ENCODE results near the gene HS3ST5.
A peak's percentile ranks its signal among the peaks of the same experiment; 100 is the strongest.

GRCh38 chr6:114096561-114097172 is 246.2 kb downstream of the HS3ST5 start:
- TF ChIP-seq CTCF (IDR thresholded peaks at IDR 0.05; ENCODE audit: insufficient read depth, low read depth, low read length) (peak; percentile 65), EZH2 (IDR thresholded peaks at IDR 0.05; ENCODE audit: insufficient read depth, low read length) (no peak)

Measured in astrocyte (in vitro differentiated cells and primary cell).